Natural killer cell (primary cell): ENCODE results near the gene SF3B1. TPM values are rescaled to one million over a fixed set of nuclear protein-coding genes. Genes with fewer than 3 reads are reported as not detected.

Experiments
- ATAC-seq, 3 donors: fragments of 150-1000 bp in 2 of 3; fragments of 200-7000 bp in 1 of 3; cut with Tn5 transposase; 1 replicate in 1 of 3; 2 replicates in 2 of 3; pipeline ENCODE4 v1.10.0; 2021; ENCODE audit warnings: mild to moderate bottlenecking in 2 of 3, moderate library complexity in 2 of 3
- DNase-seq, 2 donors: peaks; one replicate each; pipeline versions ENCODE4 v3.0.0 to v3.0.0-alpha.2; 2013 to 2021; ENCODE audit warnings: mixed read lengths in 1 of 2
- H3K27ac ChIP-seq: one replicate; pipeline ENCODE4 v1.5.1; 2013; ENCODE audit warnings: mild to moderate bottlenecking, low read length
- H3K27me3 ChIP-seq: one replicate; pipeline ENCODE4 v1.6.1; 2013; ENCODE audit warnings: low read length; ENCODE audit not compliant: control insufficient read depth, insufficient read depth
- H3K36me3 ChIP-seq: one replicate; pipeline ENCODE4 v1.6.1; 2013; ENCODE audit warnings: low read length; ENCODE audit not compliant: control insufficient read depth, insufficient read depth
- H3K4me1 ChIP-seq: one replicate; pipeline ENCODE4 v1.6.1; 2013; ENCODE audit warnings: low read length; ENCODE audit not compliant: control insufficient read depth, insufficient read depth
- H3K4me3 ChIP-seq: one replicate; pipeline ENCODE4 v1.5.1; 2013; ENCODE audit warnings: low read length
- H3K9me3 ChIP-seq: one replicate; pipeline ENCODE4 v1.6.1; 2013; ENCODE audit warnings: low read length; ENCODE audit not compliant: control insufficient read depth, insufficient read depth
- H3K27ac Mint-ChIP-seq, 2 donors: one replicate each; pipeline ENCODE4 v1.8.0; 2022; ENCODE audit warnings: mild to moderate bottlenecking in 2 of 2, mixed read lengths in 2 of 2, moderate library complexity in 1 of 2
- H3K27me3 Mint-ChIP-seq, 2 donors: one replicate each; pipeline ENCODE4 v1.8.0; 2022; ENCODE audit warnings: low read depth in 2 of 2, mixed read lengths in 2 of 2
- H3K36me3 Mint-ChIP-seq: one replicate; pipeline ENCODE4 v1.8.0; 2022; ENCODE audit warnings: mixed read lengths
- H3K4me1 Mint-ChIP-seq, 2 donors: one replicate each; pipeline ENCODE4 v1.8.0; 2022; ENCODE audit warnings: mixed read lengths in 2 of 2
- H3K4me3 Mint-ChIP-seq: one replicate; pipeline ENCODE4 v1.8.0; 2022; ENCODE audit warnings: mild to moderate bottlenecking, moderate library complexity, mixed read lengths
- H3K9me3 Mint-ChIP-seq, 2 donors: one replicate each; pipeline ENCODE4 v1.8.0; 2022; ENCODE audit warnings: mixed read lengths in 2 of 2
- CTCF ChIP-seq: fragments of 200-600 bp; IDR thresholded peaks from one replicate; pipeline ENCODE4 v1.8.0; 2022; ENCODE audit warnings: antibody characterized with exemption
- WGBS: methylation state at CpG from one replicate; pipeline ENCODE4 v1.1.7; 2013; ENCODE audit warnings: missing lambda C conversion rate; ENCODE audit not compliant: insufficient coverage; 5-methylcytosine and 5-hydroxymethylcytosine counted together
- intact Hi-C: fragments of 100-400 bp; cut with micrococcal nuclease; formaldehyde crosslinking; loops from one replicate; pipeline ENCODE4 v1.14.2; 2022
- total RNA-seq, 4 donors: library from RNA; stranded (reverse); fragments of 120-200 nt in 1 of 4; gene quantifications; one replicate each; pipeline versions ENCODE4 v1.2.3 to v1.2.4, GENCODE V29; 2013 to 2022

Gene SF3B1
- total RNA-seq, 3 donors from 2014 or later (not counting 1 experiment from before 2014, with no cell fraction given): 387 to 472 (median 447) TPM

GRCh38 chr2:197460649-197461048 is 25.8 kb upstream of the SF3B1 start:
- H3K9me3 Mint-ChIP-seq: no peaks in the 10 kb centered on the region
- Histone ChIP-seq H3K27ac (no peak overlapping the region), H3K4me3 (no peak overlapping the region), H3K9me3 (no peaks in the 10 kb centered on the region), H3K36me3 (peaks cover 34% of the 10 kb centered on the region), H3K4me1 (no peaks in the 10 kb centered on the region), H3K27me3 (no peaks in the 10 kb centered on the region)
- 88% methylated on average over 1 of the region's 4 CpGs for WGBS
- intact Hi-C loops: no loop called here
- H3K36me3 Mint-ChIP-seq: no peaks in the 10 kb centered on the region
- H3K4me1 Mint-ChIP-seq: peaks cover 33 to 44% of the 10 kb centered on the region in 2 donors
- no peak for TF ChIP-seq CTCF
- DNase-seq (no peak), ATAC-seq (no peak)
- no peak overlapping the region for H3K4me3 Mint-ChIP-seq
- H3K27ac Mint-ChIP-seq: peak overlapping the region in 1 of 2 donors; percentile 52
- no peaks in the 10 kb centered on the region for H3K27me3 Mint-ChIP-seq

- H3K9me3 Mint-ChIP-seq: no peaks in the 10 kb centered on the region
- peaks cover 5% of the 10 kb centered on the region for H3K4me1 ChIP-seq
- no peak for ATAC-seq
- H3K4me1 Mint-ChIP-seq: peaks cover 60 to 66% of the 10 kb centered on the region in 2 donors
- H3K9me3 ChIP-seq: no peaks in the 10 kb centered on the region
- H3K4me3 Mint-ChIP-seq: no peak overlapping the region
- no peaks in the 10 kb centered on the region for H3K27me3 ChIP-seq
- no peak for TF ChIP-seq CTCF
- intact Hi-C loops: no loop called here
- no peaks in the 10 kb centered on the region for H3K27me3 Mint-ChIP-seq
- peak overlapping the region; percentile 3 to 100 for H3K27ac Mint-ChIP-seq
- no peak overlapping the region for H3K27ac ChIP-seq
- WGBS: 100% methylated on average over 1 of the region's 1 CpG
- no peak for DNase-seq
- peaks cover 6% of the 10 kb centered on the region for H3K36me3 ChIP-seq
- no peak overlapping the region for H3K4me3 ChIP-seq
- peaks cover 7% of the 10 kb centered on the region for H3K36me3 Mint-ChIP-seq
Measured at GRCh38 chr2:197455428-197455827, 20.6 kb upstream of the SF3B1 start.

GRCh38 chr2:197454923-197455322 is 20.1 kb upstream of the SF3B1 start:
- H3K9me3 ChIP-seq: no peaks in the 10 kb centered on the region
- no peak for TF ChIP-seq CTCF
- Mint-ChIP-seq H3K4me3 (peak overlapping the region; percentile 99), H3K9me3 (no peaks in the 10 kb centered on the region), H3K27me3 (no peaks in the 10 kb centered on the region), H3K36me3 (peaks cover 7% of the 10 kb centered on the region), H3K27ac (peak overlapping the region; percentile 100), H3K4me1 (peaks cover 58 to 66% of the 10 kb centered on the region in 2 donors)
- H3K27ac ChIP-seq: no peak overlapping the region
- 89% methylated on average over 2 of the region's 2 CpGs for WGBS
- ATAC-seq (no peak), DNase-seq (no peak)
- intact Hi-C loops: no loop called here
- H3K27me3 ChIP-seq: no peaks in the 10 kb centered on the region
- H3K4me1 ChIP-seq: peaks cover 5% of the 10 kb centered on the region
- H3K36me3 ChIP-seq: peaks cover 3% of the 10 kb centered on the region
- H3K4me3 ChIP-seq: no peak overlapping the region

GRCh38 chr2:197453914-197454398 is 19.1 kb upstream of the SF3B1 start:
- peak overlapping the region; percentile 98 for H3K27ac ChIP-seq
- Mint-ChIP-seq H3K4me3 (peak overlapping the region; percentile 99), H3K4me1 (peaks cover 48 to 60% of the 10 kb centered on the region in 2 donors), H3K27ac (peak overlapping the region; percentile 100), H3K27me3 (no peaks in the 10 kb centered on the region), H3K9me3 (no peaks in the 10 kb centered on the region), H3K36me3 (peaks cover 7% of the 10 kb centered on the region)
- no peaks in the 10 kb centered on the region for H3K27me3 ChIP-seq
- intact Hi-C loops: loop anchor here (1.0 kb wide), 3 partner anchors 19 to 61 kb away; partner anchors contain the start of genes HSPE1 and SF3B1
- peak in 1 of 2 donors; percentile 80 for DNase-seq
- no peaks in the 10 kb centered on the region for H3K9me3 ChIP-seq
- ATAC-seq: no peak
- peak overlapping the region; percentile 81 for H3K4me3 ChIP-seq
- 0% methylated on average over 7 of the region's 11 CpGs for WGBS
- no peaks in the 10 kb centered on the region for H3K36me3 ChIP-seq
- no peak for TF ChIP-seq CTCF
- peaks cover 5% of the 10 kb centered on the region for H3K4me1 ChIP-seq
